Upper lobe of right lung (tissue), 1 donor: Measurements from ENCODE around the gene PRCP. TPM values are rescaled to one million over a fixed set of nuclear protein-coding genes. Genes with fewer than 3 reads are reported as not detected.

Experiments used
- ATAC-seq: fragments of 200-7000 bp; cut with Tn5 transposase; one replicate; pipeline ENCODE4 v1.9.1; 2020; ENCODE audit warnings: mild to moderate bottlenecking, moderate library complexity
- DNase-seq: peaks from one replicate; pipeline ENCODE4 v3.0.0-alpha.2; 2020
- H3K27ac ChIP-seq: fragments of 200-600 bp; one replicate; pipeline ENCODE4 v1.8.0; 2022
- H3K27me3 ChIP-seq: fragments of 200-600 bp; one replicate; pipeline ENCODE4 v1.8.0; 2022; ENCODE audit warnings: mild to moderate bottlenecking
- H3K36me3 ChIP-seq: fragments of 200-600 bp; one replicate; pipeline ENCODE4 v1.8.0; 2022
- H3K4me1 ChIP-seq: fragments of 200-600 bp; one replicate; pipeline ENCODE4 v1.8.0; 2022
- H3K4me3 ChIP-seq: fragments of 200-600 bp; one replicate; pipeline ENCODE4 v1.8.0; 2022; ENCODE audit warnings: mild to moderate bottlenecking
- H3K9me3 ChIP-seq: fragments of 200-600 bp; one replicate; pipeline ENCODE4 v1.8.0; 2022
- intact Hi-C: fragments of 100-400 bp; cut with DNase I; formaldehyde crosslinking; loops from one replicate; pipeline ENCODE4 v1.11.0; 2022
- total RNA-seq: library from RNA; stranded (reverse); fragmentation: NEBNext Ultra II Directional; extraction: Animal tissue kit (Norgen Biotek cat#: 25700); gene quantifications from one replicate; pipeline ENCODE4 v1.2.1, GENCODE V29; 2021
- TF ChIP-seq, protein P1 (sequence below): fragments of 200-600 bp; IDR thresholded peaks from one replicate; pipeline ENCODE4 v1.8.0; 2022; ENCODE audit warnings: antibody characterized with exemption
- donor health status: DM: no; HTN: yes; CAD: no; lungs with severe emphysema.

PRCP gene
- total RNA-seq, 1 donor from 2014 or later = 91.3 TPM

DNA sequence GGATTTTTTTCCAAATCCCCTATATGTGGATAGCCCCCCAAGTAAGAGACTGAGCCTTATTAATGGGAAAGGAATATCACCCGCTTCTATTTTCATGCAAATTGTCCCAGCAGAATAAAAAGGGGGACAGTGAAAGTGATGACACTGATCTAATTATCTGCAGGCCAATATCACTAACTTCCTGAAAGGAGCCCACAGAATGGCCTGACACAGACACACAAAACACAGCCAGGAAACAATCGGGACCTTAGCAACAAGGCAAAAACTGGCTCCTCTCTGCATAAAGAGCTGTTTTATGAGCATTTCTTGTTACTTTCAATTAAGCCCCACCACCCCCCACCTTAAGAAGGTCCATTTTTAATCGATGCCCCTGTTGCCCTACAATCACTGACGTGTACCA is 112.2 kb downstream of the PRCP start:
- Histone ChIP-seq H3K4me3 (no peak overlapping the region), H3K27ac (no peak overlapping the region), H3K9me3 (no peaks in the 10 kb centered on the region), H3K4me1 (no peaks in the 10 kb centered on the region), H3K36me3 (no peaks in the 10 kb centered on the region), H3K27me3 (no peaks in the 10 kb centered on the region)
- no peak for ATAC-seq
- TF ChIP-seq, protein P1, sequence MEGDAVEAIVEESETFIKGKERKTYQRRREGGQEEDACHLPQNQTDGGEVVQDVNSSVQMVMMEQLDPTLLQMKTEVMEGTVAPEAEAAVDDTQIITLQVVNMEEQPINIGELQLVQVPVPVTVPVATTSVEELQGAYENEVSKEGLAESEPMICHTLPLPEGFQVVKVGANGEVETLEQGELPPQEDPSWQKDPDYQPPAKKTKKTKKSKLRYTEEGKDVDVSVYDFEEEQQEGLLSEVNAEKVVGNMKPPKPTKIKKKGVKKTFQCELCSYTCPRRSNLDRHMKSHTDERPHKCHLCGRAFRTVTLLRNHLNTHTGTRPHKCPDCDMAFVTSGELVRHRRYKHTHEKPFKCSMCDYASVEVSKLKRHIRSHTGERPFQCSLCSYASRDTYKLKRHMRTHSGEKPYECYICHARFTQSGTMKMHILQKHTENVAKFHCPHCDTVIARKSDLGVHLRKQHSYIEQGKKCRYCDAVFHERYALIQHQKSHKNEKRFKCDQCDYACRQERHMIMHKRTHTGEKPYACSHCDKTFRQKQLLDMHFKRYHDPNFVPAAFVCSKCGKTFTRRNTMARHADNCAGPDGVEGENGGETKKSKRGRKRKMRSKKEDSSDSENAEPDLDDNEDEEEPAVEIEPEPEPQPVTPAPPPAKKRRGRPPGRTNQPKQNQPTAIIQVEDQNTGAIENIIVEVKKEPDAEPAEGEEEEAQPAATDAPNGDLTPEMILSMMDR = no peak
- DNase-seq = no peak
- intact Hi-C loops = no loop called here

DNA sequence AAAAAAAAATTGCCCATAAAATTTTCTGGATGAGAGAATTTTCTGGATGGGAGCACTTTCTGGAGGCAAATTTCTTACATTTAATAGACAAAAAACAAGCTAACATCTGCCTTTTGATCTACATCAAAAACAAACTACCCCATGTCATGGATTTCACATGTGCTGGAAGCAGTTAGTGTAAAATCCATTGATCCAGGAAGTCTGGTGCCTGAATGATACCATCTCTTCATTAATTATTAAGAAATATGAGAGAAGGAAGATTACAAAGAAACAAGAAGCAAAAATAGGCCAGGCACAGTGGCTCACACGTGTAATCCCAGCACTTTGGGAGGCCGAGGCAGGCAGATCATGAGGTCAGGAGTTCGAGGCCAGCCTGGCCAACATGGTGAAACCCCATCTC is 113.4 kb downstream of the PRCP start:
- H3K27ac ChIP-seq = no peak overlapping the region

DNA sequence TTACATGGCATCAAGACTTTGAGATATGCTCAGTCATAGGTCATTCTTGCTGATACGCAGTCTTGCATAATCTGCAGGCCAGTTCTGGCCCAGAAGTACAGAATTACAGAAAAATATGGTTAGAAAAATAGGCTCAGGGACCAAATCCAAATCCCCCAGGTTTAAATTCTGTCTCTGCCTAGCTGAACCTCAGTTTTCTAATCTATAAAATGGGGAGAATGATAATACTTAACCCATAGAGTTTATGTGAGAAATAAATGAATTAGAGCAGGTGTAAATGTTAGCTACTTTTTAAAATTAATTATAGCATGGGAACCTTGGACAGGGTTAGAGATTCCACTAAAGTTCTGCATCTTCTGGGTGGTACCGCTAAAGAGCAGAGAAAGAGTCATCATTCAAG is 114.2 kb downstream of the PRCP start:
- no peak overlapping the region for H3K27ac ChIP-seq
- TF ChIP-seq, protein P1 = no peak
- no peaks in the 10 kb centered on the region for H3K4me1 ChIP-seq
- no peaks in the 10 kb centered on the region for H3K36me3 ChIP-seq
- no peaks in the 10 kb centered on the region for H3K9me3 ChIP-seq
- no peak overlapping the region for H3K4me3 ChIP-seq
- ATAC-seq (no peak), DNase-seq (no peak)
- intact Hi-C loops = no loop called here
- no peaks in the 10 kb centered on the region for H3K27me3 ChIP-seq

More for the DNA sequence above, 113.4 kb downstream of the PRCP start:
- ATAC-seq (no peak), DNase-seq (no peak)
- Histone ChIP-seq H3K4me1 (no peaks in the 10 kb centered on the region), H3K4me3 (no peak overlapping the region), H3K9me3 (no peaks in the 10 kb centered on the region), H3K27me3 (no peaks in the 10 kb centered on the region), H3K36me3 (no peaks in the 10 kb centered on the region)
- intact Hi-C loops = no loop called here
- TF ChIP-seq, protein P1 = no peak

DNA sequence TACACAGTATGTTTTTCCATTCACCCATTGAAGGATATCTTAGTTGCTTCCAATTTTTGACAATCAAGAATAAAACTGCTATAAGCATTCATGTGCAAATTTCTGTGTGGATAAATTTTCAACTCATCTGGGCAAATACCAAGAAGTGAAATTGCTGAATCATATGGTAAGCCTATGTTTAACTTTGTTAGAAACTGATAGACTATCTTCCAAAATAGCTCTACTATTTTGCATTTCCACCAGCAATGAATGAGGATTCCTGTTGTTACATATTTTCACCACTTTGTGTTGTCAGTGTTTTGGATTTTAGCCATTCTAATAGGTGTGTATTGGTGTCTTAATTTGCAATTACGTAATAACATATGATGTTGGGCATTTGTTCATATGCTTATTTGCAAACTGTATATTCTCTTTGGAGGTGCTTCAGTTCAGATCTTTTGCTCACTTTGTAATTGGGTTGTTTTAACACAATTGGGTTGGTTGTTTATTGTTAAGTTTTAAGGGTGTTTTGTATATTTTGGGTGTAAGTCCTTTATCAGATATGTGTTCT is 117.3 kb downstream of the PRCP start:
- Histone ChIP-seq H3K4me1 (no peaks in the 10 kb centered on the region), H3K27me3 (no peaks in the 10 kb centered on the region), H3K36me3 (no peaks in the 10 kb centered on the region), H3K27ac (no peak overlapping the region), H3K4me3 (no peak overlapping the region), H3K9me3 (no peaks in the 10 kb centered on the region)
- no peak for DNase-seq
- ATAC-seq = no peak
- intact Hi-C loops = no loop called here
- TF ChIP-seq, protein P1 = no peak

DNA sequence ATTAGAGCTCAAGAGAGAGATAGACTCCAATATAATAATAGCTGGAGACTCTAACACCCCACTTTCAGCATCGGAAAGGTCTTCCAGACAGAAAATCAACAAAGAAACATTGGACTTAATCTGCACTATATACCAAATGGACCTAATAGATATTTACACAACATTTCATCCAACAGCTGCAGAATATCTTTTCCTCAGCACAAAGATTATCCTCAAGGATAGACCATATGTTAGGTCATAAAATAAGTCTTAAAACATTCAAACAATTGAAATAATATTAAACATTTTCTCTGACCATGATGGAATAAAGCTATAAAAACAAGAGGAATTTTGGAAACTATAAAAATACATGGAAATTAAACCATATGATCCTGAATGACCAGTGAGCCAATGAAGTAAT is 121.5 kb downstream of the PRCP start:
- no peaks in the 10 kb centered on the region for H3K36me3 ChIP-seq
- H3K4me1 ChIP-seq = no peaks in the 10 kb centered on the region
- H3K27me3 ChIP-seq = no peaks in the 10 kb centered on the region
- H3K27ac ChIP-seq = no peak overlapping the region
- no peak overlapping the region for H3K4me3 ChIP-seq
- ATAC-seq (no peak), DNase-seq (no peak)
- intact Hi-C loops = no loop called here
- TF ChIP-seq, protein P1 = no peak
- H3K9me3 ChIP-seq = no peaks in the 10 kb centered on the region

DNA sequence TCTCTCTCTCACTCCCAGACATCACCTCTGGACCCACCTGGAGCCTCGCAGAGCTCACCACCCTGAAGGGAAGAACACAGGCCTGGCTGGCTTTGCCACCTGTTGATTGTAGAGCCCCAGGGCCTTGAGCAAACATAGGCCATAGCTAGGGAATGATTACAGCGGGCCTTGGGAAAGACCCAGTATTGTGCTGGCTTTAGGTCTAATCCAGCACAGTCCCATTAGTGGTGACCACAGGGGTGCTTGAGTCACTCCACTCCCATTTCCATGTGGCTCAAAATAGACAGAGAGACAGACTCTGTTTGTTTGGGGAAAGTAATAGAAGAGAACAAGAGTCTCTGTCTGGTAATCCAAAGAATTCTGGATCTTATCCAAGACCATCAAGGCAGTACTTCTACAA is 123.9 kb downstream of the PRCP start:
- Histone ChIP-seq H3K4me1 (no peaks in the 10 kb centered on the region), H3K4me3 (no peak overlapping the region), H3K27ac (no peak overlapping the region), H3K36me3 (no peaks in the 10 kb centered on the region), H3K9me3 (no peaks in the 10 kb centered on the region), H3K27me3 (no peaks in the 10 kb centered on the region)
- ATAC-seq (no peak), DNase-seq (no peak)
- intact Hi-C loops = no loop called here
- TF ChIP-seq, protein P1 = no peak
